Subcutaneous abdominal adipose tissue (tissue), 5 donors: ENCODE measurements around the gene MTR.

Experiments used
- H3K27ac ChIP-seq: one replicate; pipeline ENCODE4 v1.7.0; 2013; ENCODE audit warnings: low read depth, mild to moderate bottlenecking, inconsistent platforms, low read length, moderate library complexity
- H3K27me3 ChIP-seq, 5 donors: one replicate each; pipeline ENCODE4 v1.7.0; 2013; ENCODE audit warnings: low read length in 5 of 5, inconsistent platforms in 1 of 5; ENCODE audit not compliant: control insufficient read depth in 5 of 5, insufficient read depth in 4 of 5
- H3K36me3 ChIP-seq, 5 donors: one replicate each; pipeline ENCODE4 v1.7.0; 2013; ENCODE audit warnings: low read length in 5 of 5; ENCODE audit not compliant: control insufficient read depth in 5 of 5, insufficient read depth in 5 of 5
- H3K4me1 ChIP-seq, 5 donors: one replicate each; pipeline ENCODE4 v1.7.0; 2013; ENCODE audit warnings: low read length in 5 of 5, mild to moderate bottlenecking in 3 of 5, moderate library complexity in 1 of 5; ENCODE audit not compliant: control insufficient read depth in 5 of 5, insufficient read depth in 5 of 5
- H3K4me3 ChIP-seq, 5 donors: one replicate each; pipeline ENCODE4 v1.7.0; 2013; ENCODE audit warnings: low read length in 5 of 5, low read depth in 1 of 5
- H3K9ac ChIP-seq, 5 donors: one replicate each; pipeline ENCODE4 v1.7.0; 2013; ENCODE audit warnings: low read length in 5 of 5, mild to moderate bottlenecking in 4 of 5, moderate library complexity in 3 of 5
- H3K9me3 ChIP-seq, 5 donors: one replicate each; pipeline ENCODE4 v1.7.0; 2013; ENCODE audit warnings: low read length in 5 of 5; ENCODE audit not compliant: control insufficient read depth in 5 of 5
- donor health status: healthy.
- donor health status: healthy.
- donor health status: healthy.
- donor health status: healthy.
- donor health status: healthy.

The MTR gene

DNA sequence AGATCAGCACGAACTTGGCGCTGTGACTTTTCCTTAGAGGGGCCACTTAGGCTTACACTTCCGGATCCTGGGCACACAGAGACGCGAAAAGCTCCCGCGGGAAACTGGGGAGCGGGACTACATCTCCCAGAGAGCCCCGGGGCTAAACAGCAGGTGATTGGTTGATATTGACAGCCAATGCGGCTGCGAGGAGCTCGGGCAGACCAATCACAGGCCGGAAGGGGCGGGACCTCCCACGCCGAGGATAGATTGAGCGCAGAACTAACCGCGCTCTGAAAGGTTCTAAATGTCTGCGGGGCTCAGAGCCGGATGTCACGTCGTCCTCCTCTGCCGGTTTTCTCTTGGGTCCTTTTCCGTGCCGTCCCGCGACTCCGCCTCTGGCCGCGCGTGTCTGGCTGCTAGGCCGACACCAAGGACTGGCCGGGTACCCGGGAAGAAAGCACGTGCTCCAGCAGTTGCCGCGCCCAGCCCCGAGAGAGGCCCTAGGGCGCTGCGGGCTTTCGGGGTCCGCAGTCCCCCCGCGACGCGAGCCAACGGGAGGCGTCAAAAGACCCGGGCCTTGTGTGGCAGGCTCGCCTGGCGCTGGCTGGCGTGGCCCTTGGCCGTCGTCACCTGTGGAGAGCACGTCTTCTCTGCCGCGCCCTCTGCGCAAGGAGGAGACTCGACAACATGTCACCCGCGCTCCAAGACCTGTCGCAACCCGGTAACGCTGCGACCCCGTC, at the start of gene MTR:
TSS of gene MTR (plus strand) at position 258 of the 722 bp plus-strand sequence. CDS start at position 670, 412 bp downstream.
- H3K4me3 ChIP-seq, result peak within 1 kb of the TSS; percentile 90 to 99 (median 94)
- H3K9me3 ChIP-seq, result no peaks in the 10 kb centered on the region
- peaks cover 0 to 3% (median 0%) of the 10 kb centered on the region in 5 donors for H3K36me3 ChIP-seq
- peak within 1 kb of the TSS; percentile 88 for H3K27ac ChIP-seq
- H3K9ac ChIP-seq, result peak within 1 kb of the TSS; percentile 87 to 91 (median 90)
- H3K27me3 ChIP-seq, result peaks cover 0 to 4% (median 0%) of the 10 kb centered on the region in 5 donors
- H3K4me1 ChIP-seq, result peaks cover 3 to 28% (median 15%) of the 10 kb centered on the region in 5 donors

DNA sequence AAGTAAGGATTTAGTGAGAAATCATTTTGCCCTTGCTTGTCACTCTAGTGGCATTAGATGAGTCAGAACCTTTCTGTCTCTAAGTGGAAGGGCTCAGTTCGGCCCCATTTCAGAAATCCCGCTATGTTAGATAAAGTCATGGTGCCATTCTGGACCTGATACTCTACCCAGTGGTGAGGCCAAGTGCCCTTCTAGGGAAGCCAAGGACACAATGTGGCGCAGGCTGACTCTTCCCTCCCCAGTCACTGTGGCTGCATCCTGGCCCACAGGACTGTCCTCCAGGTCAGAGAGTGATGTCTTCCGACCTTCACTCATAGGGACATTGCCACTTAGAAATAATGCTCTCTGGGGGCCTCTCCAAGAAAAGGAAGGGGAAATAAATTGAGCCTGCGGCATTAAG, 48.3 kb upstream of the MTR start:
- H3K9ac ChIP-seq, result no peak overlapping the region
- H3K27me3 ChIP-seq, result peaks cover 0 to 4% (median 0%) of the 10 kb centered on the region in 5 donors
- H3K36me3 ChIP-seq, result no peaks in the 10 kb centered on the region
- H3K9me3 ChIP-seq, result no peaks in the 10 kb centered on the region
- no peak overlapping the region for H3K27ac ChIP-seq
- no peak overlapping the region for H3K4me3 ChIP-seq
- peaks cover 0 to 3% (median 0%) of the 10 kb centered on the region in 5 donors for H3K4me1 ChIP-seq

DNA sequence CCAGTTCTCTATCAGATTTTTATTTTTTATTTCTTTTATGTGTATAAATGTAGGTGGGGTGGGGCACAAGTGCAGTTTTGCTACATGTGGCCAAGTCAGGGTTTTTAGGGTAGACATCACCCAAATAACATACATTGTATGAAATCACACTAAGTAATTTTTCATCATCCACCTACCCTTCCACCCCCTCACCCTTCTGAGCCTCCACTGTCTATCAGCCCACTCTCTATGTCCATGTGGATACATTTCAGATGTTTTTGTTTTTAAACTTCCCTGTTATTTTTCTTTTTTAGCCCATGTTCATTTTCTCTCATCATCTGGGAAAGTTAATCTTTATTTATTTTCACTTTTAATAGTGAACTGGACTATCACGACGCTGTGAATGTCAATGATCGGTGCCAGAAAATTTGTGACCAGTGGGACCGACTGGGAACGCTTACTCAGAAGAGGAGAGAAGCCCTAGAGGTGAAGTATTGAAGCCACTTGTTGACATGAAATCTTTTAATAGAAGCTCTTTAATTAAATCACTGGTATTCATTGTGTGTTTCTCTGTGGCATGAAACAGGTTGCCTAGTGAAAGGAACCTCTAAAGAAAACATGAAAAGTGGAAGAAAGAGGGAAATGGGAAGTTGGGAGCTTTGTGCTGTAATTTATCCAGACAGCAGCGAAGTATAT, 47.6 kb upstream of the MTR start:
- Histone ChIP-seq H3K27me3 (peaks cover 0 to 4% (median 0%) of the 10 kb centered on the region in 5 donors), H3K4me3 (no peak overlapping the region), H3K27ac (no peak overlapping the region), H3K36me3 (no peaks in the 10 kb centered on the region), H3K4me1 (peaks cover 0 to 3% (median 0%) of the 10 kb centered on the region in 5 donors), H3K9ac (no peak overlapping the region), H3K9me3 (no peaks in the 10 kb centered on the region)

DNA sequence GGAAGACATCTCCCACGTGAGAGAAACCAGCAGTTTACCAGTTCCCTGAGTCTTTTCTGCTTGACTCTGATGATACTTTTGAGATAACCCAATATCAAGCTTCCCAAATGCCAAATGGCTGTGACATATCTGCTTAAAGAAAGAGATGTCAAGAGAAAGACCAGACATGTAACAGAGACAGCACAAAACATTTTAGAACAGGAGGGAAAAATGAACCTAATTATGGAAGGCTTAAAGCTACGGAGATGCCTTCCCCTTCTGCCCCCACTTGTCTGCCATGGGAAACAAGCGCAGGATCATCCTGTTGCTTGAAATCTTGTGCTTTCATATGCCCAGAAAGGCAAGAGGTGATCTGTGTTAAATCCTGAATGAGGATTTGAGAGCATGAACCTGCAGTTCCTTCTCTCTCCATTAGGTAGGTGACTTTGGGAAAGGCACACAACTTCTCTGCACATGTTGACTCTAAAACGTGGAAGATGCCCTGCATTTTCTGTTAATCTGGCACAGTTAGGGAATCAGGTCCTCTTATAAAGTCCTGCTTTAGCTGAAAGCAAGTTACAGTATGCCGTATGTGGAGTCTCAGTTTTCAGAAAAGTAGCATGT, 46.7 kb upstream of the MTR start:
- Histone ChIP-seq H3K36me3 (no peaks in the 10 kb centered on the region), H3K27ac (no peak overlapping the region), H3K4me3 (no peak overlapping the region), H3K9me3 (no peaks in the 10 kb centered on the region), H3K4me1 (peaks cover 0 to 3% (median 0%) of the 10 kb centered on the region in 5 donors), H3K9ac (no peak overlapping the region), H3K27me3 (peaks cover 0 to 4% (median 0%) of the 10 kb centered on the region in 5 donors)

DNA sequence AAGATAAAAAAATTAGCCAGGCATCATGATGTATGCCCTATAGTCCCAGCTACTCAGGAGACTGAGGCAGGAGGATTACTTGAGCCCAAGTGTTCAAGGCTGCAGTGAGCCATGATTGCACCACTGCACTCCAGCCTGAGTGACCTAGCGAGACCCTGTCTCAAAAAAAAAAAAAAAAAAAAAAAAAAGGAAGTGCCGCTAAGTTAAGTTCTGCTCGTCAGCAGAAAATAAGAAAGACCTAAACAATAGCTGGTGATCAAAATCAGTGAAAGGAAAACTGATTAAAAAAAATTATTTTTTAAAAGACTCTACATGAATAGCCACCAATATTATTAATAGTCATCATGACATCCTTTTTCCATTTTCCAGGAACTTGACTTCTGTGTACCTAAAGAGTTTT, 44.2 kb upstream of the MTR start:
- H3K36me3 ChIP-seq, result no peaks in the 10 kb centered on the region
- peaks cover 0 to 3% (median 0%) of the 10 kb centered on the region in 5 donors for H3K4me1 ChIP-seq
- H3K27ac ChIP-seq, result no peak overlapping the region

DNA sequence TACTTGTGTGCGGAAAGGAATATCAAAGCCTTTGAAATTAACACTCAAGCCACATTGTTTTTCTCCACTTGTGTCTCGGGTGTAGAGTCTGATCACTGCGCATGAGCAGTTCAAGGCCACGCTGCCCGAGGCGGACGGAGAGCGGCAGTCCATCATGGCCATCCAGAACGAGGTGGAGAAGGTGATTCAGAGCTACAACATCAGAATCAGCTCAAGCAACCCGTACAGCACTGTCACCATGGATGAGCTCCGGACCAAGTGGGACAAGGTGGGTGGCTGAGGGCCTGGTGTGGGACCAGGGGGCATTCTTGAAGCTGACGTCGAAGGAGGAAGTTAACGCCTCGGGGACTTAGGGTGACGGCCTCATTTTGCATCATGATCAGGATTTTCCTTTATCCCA, 43.7 kb upstream of the MTR start:
- no peaks in the 10 kb centered on the region for H3K9me3 ChIP-seq
- H3K9ac ChIP-seq, result no peak overlapping the region
- H3K4me3 ChIP-seq, result no peak overlapping the region
- no peak overlapping the region for H3K27ac ChIP-seq
- peaks cover 0 to 9% (median 0%) of the 10 kb centered on the region in 5 donors for H3K27me3 ChIP-seq
- H3K36me3 ChIP-seq, result no peaks in the 10 kb centered on the region
- H3K4me1 ChIP-seq, result peaks cover 0 to 3% (median 0%) of the 10 kb centered on the region in 5 donors

More for the DNA sequence above, 44.2 kb upstream of the MTR start:
- Histone ChIP-seq H3K4me3 (no peak overlapping the region), H3K9me3 (no peaks in the 10 kb centered on the region), H3K27me3 (peaks cover 0 to 9% (median 0%) of the 10 kb centered on the region in 5 donors), H3K9ac (no peak overlapping the region)

DNA sequence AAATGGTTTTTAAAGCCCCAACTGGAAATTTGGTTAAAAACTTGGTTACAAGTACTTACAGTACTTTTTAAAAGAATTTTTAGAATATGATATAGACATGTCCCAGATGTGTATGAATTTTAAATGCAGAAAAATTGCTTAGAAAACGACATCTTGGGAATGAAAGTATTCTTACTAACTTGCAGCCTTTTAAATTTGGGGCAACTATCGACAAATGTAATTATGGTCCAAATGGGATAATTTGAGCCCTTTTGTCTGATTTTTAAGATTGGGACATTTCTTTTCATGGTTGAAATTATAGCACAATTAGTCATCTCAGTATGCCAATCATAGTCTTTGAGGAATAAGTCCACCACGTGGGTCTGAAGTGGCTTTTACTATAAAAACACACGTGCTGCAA, 43.2 kb upstream of the MTR start:
- Histone ChIP-seq H3K36me3 (no peaks in the 10 kb centered on the region), H3K9me3 (no peaks in the 10 kb centered on the region), H3K4me1 (peaks cover 0 to 3% (median 0%) of the 10 kb centered on the region in 5 donors), H3K27ac (no peak overlapping the region), H3K9ac (no peak overlapping the region), H3K4me3 (no peak overlapping the region), H3K27me3 (peaks cover 0 to 9% (median 0%) of the 10 kb centered on the region in 5 donors)

DNA sequence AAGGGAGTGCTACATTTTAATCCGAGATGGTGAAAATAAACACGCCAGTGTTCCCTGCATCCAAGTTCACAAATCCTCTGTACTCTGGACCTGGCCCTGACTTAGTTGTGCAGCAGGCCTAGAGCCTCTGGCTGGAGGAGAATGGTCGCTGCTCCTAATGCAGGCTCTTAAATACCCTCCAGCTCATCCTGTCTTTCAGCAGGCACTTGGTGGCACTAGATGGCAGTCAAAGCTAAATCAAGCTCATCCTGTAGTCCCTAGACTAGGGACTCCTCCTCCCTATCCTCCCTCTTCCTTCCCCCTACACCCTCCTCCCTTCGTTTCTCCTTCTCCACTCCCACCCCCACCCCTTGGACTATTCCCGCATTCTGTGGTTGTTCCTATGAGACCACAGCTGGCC, 41.6 kb upstream of the MTR start:
- Histone ChIP-seq H3K36me3 (no peaks in the 10 kb centered on the region), H3K9ac (no peak overlapping the region), H3K9me3 (no peaks in the 10 kb centered on the region), H3K4me1 (peaks cover 0 to 3% (median 0%) of the 10 kb centered on the region in 5 donors), H3K27me3 (peaks cover 0 to 9% (median 0%) of the 10 kb centered on the region in 5 donors), H3K27ac (no peak overlapping the region), H3K4me3 (no peak overlapping the region)

DNA sequence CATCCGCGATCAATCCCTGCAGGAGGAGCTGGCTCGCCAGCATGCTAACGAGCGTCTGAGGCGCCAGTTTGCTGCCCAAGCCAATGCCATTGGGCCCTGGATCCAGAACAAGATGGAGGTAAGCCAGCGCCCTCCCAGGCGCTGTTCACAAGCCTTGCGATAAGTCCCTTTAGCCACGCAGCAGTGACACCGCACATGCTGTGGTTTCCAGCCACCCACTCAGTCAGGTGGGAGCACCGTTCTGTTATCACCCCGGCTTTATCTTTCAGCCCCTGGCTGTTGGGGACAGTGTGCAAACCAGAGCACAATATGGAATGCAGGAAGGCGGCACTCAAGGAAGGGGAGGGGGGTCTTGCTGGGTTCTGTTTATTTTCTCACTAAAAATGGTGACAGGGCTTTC, 41.1 kb upstream of the MTR start:
- H3K9me3 ChIP-seq, result no peaks in the 10 kb centered on the region
- H3K4me3 ChIP-seq, result no peak overlapping the region
- H3K9ac ChIP-seq, result no peak overlapping the region
- no peaks in the 10 kb centered on the region for H3K36me3 ChIP-seq
- H3K27me3 ChIP-seq, result peaks cover 0 to 9% (median 0%) of the 10 kb centered on the region in 5 donors
- peaks cover 0 to 3% (median 0%) of the 10 kb centered on the region in 5 donors for H3K4me1 ChIP-seq
- H3K27ac ChIP-seq, result no peak overlapping the region
